ENCODE measurements around the gene CAPN9.

The CAPN9 gene

GRCh38 chr1:230796626-230797025 is 49.4 kb downstream of the CAPN9 start:
- no peaks in the 10 kb centered on the region for H3K4me1 Mint-ChIP-seq
- TF ChIP-seq CTCF (IDR thresholded peaks at IDR 0.05) = no peak
- peaks cover 38% of the 10 kb centered on the region for H3K27me3 Mint-ChIP-seq (ENCODE audit: low read depth, poor library complexity)
- no peak overlapping the region for H3K27ac Mint-ChIP-seq
- no peak for DNase-seq
- H3K4me3 Mint-ChIP-seq = no peak overlapping the region
- no peaks in the 10 kb centered on the region for H3K36me3 Mint-ChIP-seq (ENCODE audit: low read depth)
- peaks cover 2% of the 10 kb centered on the region for H3K9me3 Mint-ChIP-seq

DNA sequence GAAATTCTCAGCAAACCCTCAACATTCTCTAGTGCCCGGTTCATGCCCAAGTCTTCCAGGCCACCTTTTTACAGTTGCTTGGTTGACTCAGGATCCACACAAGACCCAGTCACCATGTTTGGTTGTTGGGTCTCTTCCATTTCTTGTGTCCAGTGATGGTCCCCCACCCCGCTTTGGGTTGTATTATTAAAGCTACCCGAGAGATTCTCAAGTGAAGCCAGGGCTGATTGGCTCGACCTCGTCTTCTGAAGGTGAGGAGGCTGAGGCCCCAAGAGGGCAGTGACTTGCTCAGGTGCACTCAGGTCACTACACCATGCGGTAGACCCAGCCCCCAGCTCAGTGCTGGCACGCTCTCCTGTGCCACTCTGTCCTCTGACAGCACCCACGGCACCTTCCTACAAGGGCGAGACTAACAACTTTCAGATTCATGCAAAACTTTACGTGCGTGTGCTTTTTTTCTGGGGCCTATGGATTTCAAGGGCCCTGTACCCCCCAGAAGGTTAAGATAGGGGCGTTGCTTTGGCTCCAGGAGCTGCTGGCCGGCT is 50.3 kb downstream of the CAPN9 start:
- DNase-seq = no peak
- Mint-ChIP-seq H3K27me3 (ENCODE audit: low read depth, poor library complexity) (peaks cover 42% of the 10 kb centered on the region), H3K27ac (no peak overlapping the region), H3K36me3 (ENCODE audit: low read depth) (no peaks in the 10 kb centered on the region), H3K4me1 (no peaks in the 10 kb centered on the region), H3K9me3 (peaks cover 3% of the 10 kb centered on the region), H3K4me3 (no peak overlapping the region)
- TF ChIP-seq CTCF (IDR thresholded peaks at IDR 0.05) = no peak

- Mint-ChIP-seq H3K27ac (no peak overlapping the region), H3K4me3 (no peak overlapping the region), H3K36me3 (ENCODE audit: low read depth) (no peaks in the 10 kb centered on the region)
These were observed 50.8 kb downstream of the CAPN9 start for GRCh38 chr1:230797942-230798365.

DNA sequence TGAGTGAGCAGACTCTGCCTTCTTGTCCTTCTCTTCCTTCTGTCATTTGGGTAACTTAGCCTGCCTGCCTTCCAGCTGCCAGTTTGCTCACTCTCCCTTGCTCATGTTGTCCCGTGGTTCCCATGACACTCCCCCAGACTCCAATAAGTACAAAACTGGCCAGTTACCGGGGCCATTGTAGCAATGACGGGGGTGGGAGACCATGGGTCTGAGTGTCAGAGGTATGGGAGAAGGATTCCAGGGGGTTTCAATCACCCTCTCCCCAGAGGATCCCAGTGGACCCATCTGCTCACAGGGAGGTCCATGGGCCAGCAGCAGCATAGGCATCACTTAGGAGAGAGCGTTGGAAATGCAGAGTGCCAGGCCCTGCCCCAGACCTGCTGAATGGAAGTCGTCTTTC is 51.3 kb downstream of the CAPN9 start:
- H3K36me3 Mint-ChIP-seq (ENCODE audit: low read depth) = no peaks in the 10 kb centered on the region
- H3K9me3 Mint-ChIP-seq = peaks cover 3% of the 10 kb centered on the region
- DNase-seq = no peak
- no peak overlapping the region for H3K27ac Mint-ChIP-seq
- no peaks in the 10 kb centered on the region for H3K4me1 Mint-ChIP-seq
- H3K4me3 Mint-ChIP-seq = no peak overlapping the region
- peaks cover 42% of the 10 kb centered on the region for H3K27me3 Mint-ChIP-seq (ENCODE audit: low read depth, poor library complexity)
- TF ChIP-seq CTCF (IDR thresholded peaks at IDR 0.05) = no peak

More at GRCh38 chr1:230797942-230798365, 50.8 kb downstream of the CAPN9 start:
- DNase-seq = peak; percentile 56
- Mint-ChIP-seq H3K4me1 (no peaks in the 10 kb centered on the region), H3K27me3 (ENCODE audit: low read depth, poor library complexity) (peaks cover 42% of the 10 kb centered on the region), H3K9me3 (peaks cover 3% of the 10 kb centered on the region)
- peak; percentile 60 for TF ChIP-seq CTCF (IDR thresholded peaks at IDR 0.05)

DNA sequence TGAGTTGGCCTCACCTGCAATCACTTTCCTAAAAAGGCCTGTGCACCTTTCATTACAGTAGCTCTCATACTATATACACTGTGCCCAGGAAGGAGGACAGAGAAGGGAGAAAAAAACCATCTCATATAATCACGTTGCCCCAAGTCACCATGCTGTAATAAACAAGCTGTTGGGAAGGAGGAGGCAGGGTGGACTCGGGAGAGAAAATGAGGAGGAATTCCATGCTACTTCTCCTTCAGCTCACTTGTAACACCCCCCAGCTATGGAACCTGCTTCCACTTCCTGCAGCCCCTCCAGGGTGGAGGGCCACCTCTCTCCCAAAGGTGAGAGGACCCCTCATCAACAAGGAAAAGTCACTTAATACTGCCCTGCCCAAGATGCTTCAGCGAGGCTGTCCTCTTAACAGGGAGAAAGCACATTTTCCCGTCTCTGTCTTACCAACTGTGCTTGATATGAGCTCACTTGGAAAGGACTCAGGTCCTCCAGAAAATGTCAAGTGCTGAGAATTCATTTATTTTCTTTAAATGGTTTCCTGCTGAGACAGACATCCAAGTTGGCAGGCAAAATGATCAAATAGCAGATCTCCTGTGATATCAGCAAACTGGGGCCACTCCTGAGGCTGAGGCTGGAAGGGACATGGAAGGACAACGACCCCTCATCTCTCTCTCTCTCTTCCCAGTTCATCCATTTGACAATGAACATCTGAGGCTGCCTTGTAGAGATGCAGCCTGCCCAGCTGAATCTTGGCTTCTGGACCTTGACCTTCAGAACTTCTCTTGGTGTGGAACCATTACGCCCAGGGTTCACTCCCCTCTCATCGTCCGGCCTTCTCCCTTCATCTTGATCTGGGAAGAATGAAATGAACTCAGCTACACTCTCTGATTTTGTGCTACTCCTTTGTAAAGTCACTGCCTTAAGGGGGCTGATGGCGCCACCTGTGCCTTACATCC is 54.0 kb downstream of the CAPN9 start:
- no peak for DNase-seq
- Mint-ChIP-seq H3K36me3 (ENCODE audit: low read depth) (no peaks in the 10 kb centered on the region), H3K4me3 (no peak overlapping the region), H3K27ac (no peak overlapping the region), H3K4me1 (no peaks in the 10 kb centered on the region), H3K27me3 (ENCODE audit: low read depth, poor library complexity) (peaks cover 51% of the 10 kb centered on the region), H3K9me3 (peaks cover 3% of the 10 kb centered on the region)
- no peak for TF ChIP-seq CTCF (IDR thresholded peaks at IDR 0.05)

Measured in nephron progenitor cell (in vitro differentiated cells).